Measurements from ENCODE around the gene ATRNL1.

ATRNL1 gene

DNA sequence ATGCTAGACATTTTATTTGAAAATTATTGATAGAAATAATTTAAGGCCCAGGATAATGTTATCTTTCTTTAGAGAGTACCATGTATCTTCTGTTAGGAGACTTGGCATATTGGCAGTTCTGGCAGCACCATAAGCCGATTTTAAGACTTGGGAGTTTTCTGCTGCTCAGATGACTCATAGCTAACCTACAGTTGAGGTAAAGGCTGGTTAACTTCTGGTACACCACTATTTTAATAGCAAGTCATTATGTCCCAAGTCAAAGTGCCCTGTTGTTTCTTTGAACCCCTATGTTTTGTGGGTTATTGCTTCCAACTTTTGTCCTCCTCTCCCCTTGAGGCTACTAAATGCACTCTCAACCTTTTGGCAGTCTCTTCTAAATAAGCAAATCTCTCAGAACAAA, 25.2 kb downstream of the ATRNL1 start:
- Histone ChIP-seq H4K20me1 (ENCODE audit: insufficient read depth, low read length) (no peaks in the 10 kb centered on the region), H2AFZ (ENCODE audit: low read depth, low read length) (no peak overlapping the region), H3K79me2 (ENCODE audit: insufficient read depth, low read length) (no peaks in the 10 kb centered on the region), H3K27ac (ENCODE audit: low read length) (no peak overlapping the region), H3K4me2 (ENCODE audit: insufficient read depth, low read length) (no peak overlapping the region), H3K9me3 (ENCODE audit: insufficient read depth, low read length, severe bottlenecking) (no peaks in the 10 kb centered on the region), H3K4me1 (ENCODE audit: insufficient read depth, low read length) (no peaks in the 10 kb centered on the region), H3K36me3 (ENCODE audit: insufficient read depth, low read length) (no peaks in the 10 kb centered on the region), H3K4me3 (ENCODE audit: low read depth in 1 of 2, low read length in 2 of 2) (no peak overlapping the region), H3K9ac (ENCODE audit: low read depth, low read length) (no peak overlapping the region), H3K27me3 (ENCODE audit: insufficient read depth, low read length, poor library complexity) (no peaks in the 10 kb centered on the region)
- ATAC-seq (ENCODE audit: insufficient read depth, low read depth) (no peak), DNase-seq (no peak)
- no peak for TF ChIP-seq CTCF (IDR thresholded peaks at IDR 0.05; ENCODE audit: borderline replicate concordance, extremely low read depth, low read length, poor library complexity, severe bottlenecking)
- no peak for TF ChIP-seq EZH2 (IDR thresholded peaks at IDR 0.05; ENCODE audit: borderline replicate concordance, low read depth, low read length, severe bottlenecking)

- no peak overlapping the region for H3K9ac ChIP-seq (ENCODE audit: low read depth, low read length)
Measured at GRCh38 chr10:115125505-115125904, 32.3 kb downstream of the ATRNL1 start.

DNA sequence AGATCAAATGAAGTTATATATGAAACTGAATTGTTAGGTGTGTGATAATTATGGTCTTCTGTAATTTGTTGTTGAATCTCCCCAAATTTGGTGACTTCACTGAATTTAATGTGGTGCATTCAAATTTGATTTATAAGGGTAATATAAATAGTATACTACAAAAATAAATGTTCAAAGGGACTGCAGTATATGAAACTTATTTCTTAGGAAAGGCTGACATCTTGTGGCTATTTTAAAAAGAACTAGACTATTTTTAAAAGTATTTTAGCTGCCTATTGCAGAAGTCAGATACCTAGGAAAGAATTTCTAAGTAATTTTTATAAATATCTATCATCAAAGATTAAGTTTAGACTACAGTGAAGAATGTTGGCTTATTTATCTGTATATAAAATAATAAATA, 36.6 kb downstream of the ATRNL1 start:
- TF ChIP-seq CTCF (IDR thresholded peaks at IDR 0.05; ENCODE audit: borderline replicate concordance, extremely low read depth, low read length, poor library complexity, severe bottlenecking): peak; percentile 54
- no peak for TF ChIP-seq EZH2 (IDR thresholded peaks at IDR 0.05; ENCODE audit: borderline replicate concordance, low read depth, low read length, severe bottlenecking)
- ATAC-seq (ENCODE audit: insufficient read depth, low read depth) (no peak; the same call in 2 of the 3 replicates), DNase-seq (no peak)
- H3K9me3 ChIP-seq (ENCODE audit: insufficient read depth, low read length, severe bottlenecking): no peaks in the 10 kb centered on the region
- no peak overlapping the region for H3K9ac ChIP-seq (ENCODE audit: low read depth, low read length)
- H2AFZ ChIP-seq (ENCODE audit: low read depth, low read length): no peak overlapping the region
- no peaks in the 10 kb centered on the region for H3K36me3 ChIP-seq (ENCODE audit: insufficient read depth, low read length)
- no peaks in the 10 kb centered on the region for H3K4me1 ChIP-seq (ENCODE audit: insufficient read depth, low read length)
- H3K4me3 ChIP-seq (ENCODE audit: low read depth in 1 of 2, low read length in 2 of 2): no peak overlapping the region
- no peaks in the 10 kb centered on the region for H3K27me3 ChIP-seq (ENCODE audit: insufficient read depth, low read length, poor library complexity)
- no peaks in the 10 kb centered on the region for H4K20me1 ChIP-seq (ENCODE audit: insufficient read depth, low read length)
- H3K27ac ChIP-seq (ENCODE audit: low read length): no peak overlapping the region
- H3K79me2 ChIP-seq (ENCODE audit: insufficient read depth, low read length): no peaks in the 10 kb centered on the region
- H3K4me2 ChIP-seq (ENCODE audit: insufficient read depth, low read length): no peak overlapping the region

More at GRCh38 chr10:115125505-115125904, 32.3 kb downstream of the ATRNL1 start:
- no peak for DNase-seq
- TF ChIP-seq EZH2 (IDR thresholded peaks at IDR 0.05; ENCODE audit: borderline replicate concordance, low read depth, low read length, severe bottlenecking) (no peak), CTCF (IDR thresholded peaks at IDR 0.05; ENCODE audit: borderline replicate concordance, extremely low read depth, low read length, poor library complexity, severe bottlenecking) (no peak)
- Histone ChIP-seq H3K79me2 (ENCODE audit: insufficient read depth, low read length) (no peaks in the 10 kb centered on the region), H3K27me3 (ENCODE audit: insufficient read depth, low read length, poor library complexity) (no peaks in the 10 kb centered on the region), H3K4me3 (ENCODE audit: low read depth in 1 of 2, low read length in 2 of 2) (no peak overlapping the region), H3K27ac (ENCODE audit: low read length) (no peak overlapping the region), H3K4me2 (ENCODE audit: insufficient read depth, low read length) (no peak overlapping the region), H3K9me3 (ENCODE audit: insufficient read depth, low read length, severe bottlenecking) (no peaks in the 10 kb centered on the region), H3K36me3 (ENCODE audit: insufficient read depth, low read length) (no peaks in the 10 kb centered on the region), H2AFZ (ENCODE audit: low read depth, low read length) (no peak overlapping the region), H3K4me1 (ENCODE audit: insufficient read depth, low read length) (no peaks in the 10 kb centered on the region), H4K20me1 (ENCODE audit: insufficient read depth, low read length) (no peaks in the 10 kb centered on the region)
- no peak for ATAC-seq (ENCODE audit: insufficient read depth, low read depth)

DNA sequence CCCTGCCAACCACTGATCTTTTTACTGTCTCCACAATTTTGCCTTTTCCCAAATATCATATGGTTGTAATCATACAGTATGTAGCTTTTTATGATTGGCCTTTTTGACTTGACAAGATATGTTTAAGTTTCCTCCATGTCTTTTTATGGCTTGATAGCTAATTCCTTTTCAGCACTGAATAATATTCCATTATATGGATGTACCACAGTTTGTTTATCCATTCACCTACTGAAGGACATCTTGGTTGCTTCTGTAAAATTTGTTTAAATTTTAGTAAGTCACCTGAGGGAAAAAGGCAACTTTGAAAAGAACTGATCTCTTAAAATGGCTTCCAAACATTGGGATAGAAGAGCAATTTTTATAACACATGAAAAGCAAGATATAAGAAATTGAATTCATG, 43.5 kb downstream of the ATRNL1 start:
- H3K4me3 ChIP-seq (ENCODE audit: low read depth in 1 of 2, low read length in 2 of 2): no peak overlapping the region
- peaks cover 3% of the 10 kb centered on the region for H3K9me3 ChIP-seq (ENCODE audit: insufficient read depth, low read length, severe bottlenecking)
- H3K79me2 ChIP-seq (ENCODE audit: insufficient read depth, low read length): no peaks in the 10 kb centered on the region
- no peak overlapping the region for H3K27ac ChIP-seq (ENCODE audit: low read length)
- TF ChIP-seq EZH2 (IDR thresholded peaks at IDR 0.05; ENCODE audit: borderline replicate concordance, low read depth, low read length, severe bottlenecking) (no peak), CTCF (IDR thresholded peaks at IDR 0.05; ENCODE audit: borderline replicate concordance, extremely low read depth, low read length, poor library complexity, severe bottlenecking) (no peak)
- no peak for DNase-seq
- no peaks in the 10 kb centered on the region for H3K36me3 ChIP-seq (ENCODE audit: insufficient read depth, low read length)
- no peak for ATAC-seq (ENCODE audit: insufficient read depth, low read depth)
- no peaks in the 10 kb centered on the region for H3K4me1 ChIP-seq (ENCODE audit: insufficient read depth, low read length)
- H2AFZ ChIP-seq (ENCODE audit: low read depth, low read length): no peak overlapping the region
- H3K9ac ChIP-seq (ENCODE audit: low read depth, low read length): no peak overlapping the region
- H3K4me2 ChIP-seq (ENCODE audit: insufficient read depth, low read length): no peak overlapping the region
- no peaks in the 10 kb centered on the region for H3K27me3 ChIP-seq (ENCODE audit: insufficient read depth, low read length, poor library complexity)
- H4K20me1 ChIP-seq (ENCODE audit: insufficient read depth, low read length): no peaks in the 10 kb centered on the region
